GM12874 (cell line): Measurements from ENCODE around the gene CALB2.

ENCODE experiments used
- TF ChIP-seq, protein P1 (sequence below): IDR thresholded peaks from 2 replicates; pipeline ENCODE4 v1.5.1; 2011; ENCODE audit warnings: low read depth, mild to moderate bottlenecking, control low read depth, low read length, moderate library complexity; ENCODE audit not compliant: insufficient read depth

CALB2 gene

DNA sequence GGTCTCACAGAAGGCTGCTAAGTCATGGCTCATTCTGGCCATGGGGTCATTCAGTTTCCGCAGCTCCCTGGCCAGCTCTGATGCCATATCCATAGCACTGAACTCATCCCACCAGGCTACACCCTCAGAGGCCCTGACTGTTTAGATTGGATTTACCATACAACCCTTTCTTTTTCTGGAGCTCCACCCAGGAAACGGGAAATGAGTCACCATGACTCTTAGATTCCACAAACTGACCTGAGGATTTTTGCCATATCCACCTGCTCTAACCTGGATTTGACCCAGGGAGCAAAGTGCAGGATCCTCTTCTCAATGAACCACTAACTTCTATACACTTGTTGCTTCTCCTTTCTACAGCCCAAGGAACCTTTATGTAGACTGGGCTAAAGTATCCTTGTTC is 20.3 kb upstream of the CALB2 start:
- TF ChIP-seq, protein P1, sequence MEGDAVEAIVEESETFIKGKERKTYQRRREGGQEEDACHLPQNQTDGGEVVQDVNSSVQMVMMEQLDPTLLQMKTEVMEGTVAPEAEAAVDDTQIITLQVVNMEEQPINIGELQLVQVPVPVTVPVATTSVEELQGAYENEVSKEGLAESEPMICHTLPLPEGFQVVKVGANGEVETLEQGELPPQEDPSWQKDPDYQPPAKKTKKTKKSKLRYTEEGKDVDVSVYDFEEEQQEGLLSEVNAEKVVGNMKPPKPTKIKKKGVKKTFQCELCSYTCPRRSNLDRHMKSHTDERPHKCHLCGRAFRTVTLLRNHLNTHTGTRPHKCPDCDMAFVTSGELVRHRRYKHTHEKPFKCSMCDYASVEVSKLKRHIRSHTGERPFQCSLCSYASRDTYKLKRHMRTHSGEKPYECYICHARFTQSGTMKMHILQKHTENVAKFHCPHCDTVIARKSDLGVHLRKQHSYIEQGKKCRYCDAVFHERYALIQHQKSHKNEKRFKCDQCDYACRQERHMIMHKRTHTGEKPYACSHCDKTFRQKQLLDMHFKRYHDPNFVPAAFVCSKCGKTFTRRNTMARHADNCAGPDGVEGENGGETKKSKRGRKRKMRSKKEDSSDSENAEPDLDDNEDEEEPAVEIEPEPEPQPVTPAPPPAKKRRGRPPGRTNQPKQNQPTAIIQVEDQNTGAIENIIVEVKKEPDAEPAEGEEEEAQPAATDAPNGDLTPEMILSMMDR = no peak

DNA sequence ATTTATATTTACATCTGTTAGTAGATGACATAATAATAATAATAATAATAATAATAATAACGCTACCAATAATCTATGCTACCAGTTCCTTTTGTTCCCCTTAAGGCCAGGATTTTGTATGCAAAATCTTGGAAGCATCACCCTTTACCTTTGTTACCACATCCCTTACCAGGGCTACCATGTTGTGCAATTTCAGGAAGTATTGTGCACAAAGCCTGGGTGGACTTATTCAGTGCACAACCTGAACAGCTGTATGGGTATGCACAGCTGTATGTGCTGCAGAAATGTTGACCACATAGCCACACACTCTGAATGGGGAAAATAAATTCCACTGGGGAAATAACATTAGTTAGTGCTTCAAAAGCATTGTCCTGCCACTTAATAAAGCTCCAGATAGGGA is 19.9 kb upstream of the CALB2 start:
- TF ChIP-seq, protein P1 = no peak

DNA sequence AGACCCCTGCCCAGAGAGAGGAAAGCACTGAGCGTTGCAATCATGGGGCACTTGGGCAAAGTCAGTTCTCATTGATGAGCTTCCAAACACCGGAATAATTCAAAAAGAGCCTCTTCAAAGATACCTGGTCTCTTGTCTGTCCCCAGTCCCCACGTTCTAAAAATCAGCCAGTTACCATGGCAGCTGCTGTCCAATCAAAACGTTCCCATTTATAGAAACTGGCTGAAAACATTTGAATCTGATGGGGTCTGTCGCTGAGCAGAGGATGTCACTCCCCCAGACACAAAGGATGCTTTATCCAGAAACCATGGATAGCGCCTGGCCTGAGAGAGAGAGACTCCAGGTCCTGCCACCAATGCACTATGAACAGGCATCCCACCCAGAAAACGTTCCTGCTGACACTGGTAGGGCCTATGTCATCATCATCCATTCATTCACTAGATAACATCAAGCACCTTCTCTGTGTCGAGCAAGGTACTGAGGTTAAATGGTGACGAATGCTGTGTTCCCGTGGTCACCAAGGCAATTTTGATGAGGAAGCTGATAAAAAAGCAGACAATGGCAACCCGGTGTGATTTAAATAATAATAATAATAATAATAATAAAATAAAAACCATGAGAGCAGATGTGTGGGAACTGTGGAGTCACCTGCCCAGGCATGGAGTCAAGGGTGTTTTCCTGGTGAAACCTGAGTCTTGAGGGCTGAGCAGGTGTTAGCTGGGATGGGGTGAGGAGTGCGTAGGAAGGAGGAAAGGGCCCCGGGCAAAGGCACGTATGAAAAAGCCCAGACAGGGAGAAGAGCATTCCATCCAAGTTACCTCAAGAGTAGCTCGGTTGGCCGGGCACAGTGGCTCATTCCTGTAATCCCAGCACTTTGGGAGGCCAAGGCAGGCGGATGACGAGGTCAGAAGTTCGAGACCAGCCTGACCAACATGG is 19.0 kb upstream of the CALB2 start:
- TF ChIP-seq, protein P1 = no peak

DNA sequence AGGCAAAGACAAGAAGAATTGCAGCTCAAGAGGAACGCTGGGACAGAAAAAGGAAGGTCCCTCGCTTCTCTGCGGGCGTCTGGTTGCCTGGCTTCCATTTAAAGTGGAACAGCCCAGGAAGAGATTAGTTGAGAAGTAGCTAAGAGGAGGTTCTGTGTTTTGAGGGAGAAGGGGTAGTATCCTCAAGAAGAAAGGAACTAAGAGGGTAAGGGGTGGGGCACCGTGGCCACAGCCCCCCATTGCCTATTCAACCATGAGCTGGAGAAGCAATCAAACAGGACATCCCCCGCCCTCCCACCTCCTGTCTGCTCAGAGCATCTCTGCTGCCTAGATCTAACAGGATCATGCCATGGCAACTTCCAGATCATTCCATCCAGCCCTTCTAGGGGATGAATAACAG is 18.1 kb upstream of the CALB2 start:
- TF ChIP-seq, protein P1 = no peak

DNA sequence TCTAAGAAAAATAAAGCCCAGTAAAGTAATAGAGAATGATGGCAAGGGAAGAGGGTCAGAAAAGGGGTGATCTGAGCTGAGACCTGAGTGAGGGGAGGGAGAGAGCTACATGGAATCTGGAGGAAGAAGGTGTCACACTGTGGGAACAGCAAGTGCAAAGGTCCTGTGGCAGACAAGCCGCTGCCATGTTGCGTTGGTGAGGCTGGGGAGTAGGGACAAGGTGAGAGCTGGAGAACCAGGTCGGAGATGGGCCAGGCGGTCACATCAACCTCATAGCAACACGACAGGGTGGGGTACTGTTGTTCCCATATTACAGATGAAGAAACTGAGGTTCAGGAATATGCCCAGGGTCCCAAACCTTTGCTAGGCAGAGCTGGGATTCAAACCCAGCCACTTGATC is 16.6 kb upstream of the CALB2 start:
- TF ChIP-seq, protein P1 = no peak

DNA sequence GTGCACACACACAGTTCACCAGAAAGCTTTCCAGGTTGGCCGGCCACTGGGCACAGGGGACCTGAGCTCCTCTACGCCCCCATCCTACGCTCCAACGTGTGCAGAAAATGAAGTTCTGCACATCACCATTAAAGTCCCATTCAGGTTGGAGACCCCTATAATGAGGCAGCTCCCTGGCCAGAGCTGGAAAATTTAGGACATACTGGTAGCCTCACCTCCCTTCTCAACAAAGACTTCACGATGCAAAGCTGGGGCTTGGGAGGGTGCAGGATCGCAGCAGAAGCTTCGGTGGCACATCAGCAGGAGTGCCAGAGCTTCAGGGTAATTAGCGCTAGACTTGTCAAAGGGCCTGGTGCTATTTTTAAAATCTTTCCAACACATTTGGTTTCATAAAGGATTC is 15.4 kb upstream of the CALB2 start:
- TF ChIP-seq, protein P1 = no peak

DNA sequence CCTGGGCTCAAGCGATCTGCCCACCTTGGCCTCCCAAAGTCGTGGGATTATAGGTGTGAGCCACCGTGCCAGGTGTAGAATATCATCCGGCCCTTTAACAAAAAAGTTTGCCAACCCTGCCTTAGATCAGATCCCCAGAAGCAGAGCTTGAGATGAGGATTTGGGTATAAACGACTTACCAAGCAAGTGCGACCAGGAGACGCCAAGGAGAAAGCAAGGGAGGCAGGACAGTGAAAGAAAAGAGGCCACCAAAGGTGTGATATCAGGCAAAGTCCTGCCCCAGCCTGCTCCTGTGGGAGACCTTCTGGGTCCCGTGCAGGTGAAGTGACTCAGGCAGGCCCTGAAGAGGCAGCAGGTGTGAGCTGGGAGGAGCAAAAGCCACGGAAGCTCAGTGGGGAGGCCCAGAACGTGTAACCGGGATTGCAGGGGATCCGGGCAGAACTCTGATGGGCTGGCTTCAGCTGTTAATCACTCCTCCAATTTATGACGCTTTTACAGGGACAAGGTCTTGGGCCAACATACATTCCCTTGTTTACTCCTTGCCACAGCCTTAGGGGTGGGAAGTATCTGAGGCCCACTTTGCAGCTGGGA is 14.1 kb upstream of the CALB2 start:
- TF ChIP-seq, protein P1 = no peak
